NCI-H345 treated with DMSO at 0.1 percent for 48 hours (cell line): ENCODE data around the gene TM4SF20.
A peak's percentile ranks its signal among the peaks of the same experiment; 100 is the strongest.
"Not testable (repeated sequence)": the region's sequence is repeated elsewhere in the genome, so short reads cannot be mapped to it uniquely, and the experiment has no call there.

Source experiments
- DNase-seq: peaks from one replicate; lab custom pipeline; 2025; ENCODE audit not compliant: unreplicated experiment; lab: John Stamatoyannopoulos, UW

Gene TM4SF20

GRCh38 chr2:227368574-227368973 lies 10.5 kb downstream of the TM4SF20 start:
- DNase-seq: no peak

- no peak for DNase-seq
Observed at GRCh38 chr2:227367427-227367795, 11.7 kb downstream of the TM4SF20 start.

DNA sequence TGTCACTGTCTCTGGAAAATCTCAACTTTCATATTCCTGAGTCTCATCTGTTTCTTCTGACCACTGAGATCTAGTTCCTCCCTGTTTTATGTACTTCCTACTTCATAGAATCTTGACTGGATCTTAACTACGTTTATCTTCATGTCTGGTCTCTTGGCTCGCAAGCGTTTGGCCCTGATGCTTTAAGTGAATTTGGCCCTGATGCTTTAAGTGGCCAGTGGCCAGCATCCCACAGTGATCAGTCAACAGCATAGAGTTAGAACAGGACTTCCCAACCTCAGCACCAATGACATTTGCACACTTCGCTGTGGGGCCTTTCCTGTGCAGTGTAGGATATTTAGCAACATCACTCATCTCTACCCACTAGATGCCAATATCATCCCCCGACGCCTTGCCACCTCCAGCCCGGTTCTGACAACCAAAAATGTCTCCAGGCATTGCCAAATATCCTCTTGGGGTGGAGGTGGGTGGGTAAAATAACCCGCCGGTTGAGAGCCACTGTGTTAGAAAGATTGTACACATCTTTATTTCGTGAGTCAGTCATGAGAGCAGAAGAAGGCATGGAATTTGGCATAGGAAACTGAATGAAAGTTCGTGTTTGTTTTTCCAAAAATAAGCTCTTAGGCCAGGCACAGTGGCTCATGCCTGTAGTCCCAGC lies 12.2 kb downstream of the TM4SF20 start:
- no peak for DNase-seq

DNA sequence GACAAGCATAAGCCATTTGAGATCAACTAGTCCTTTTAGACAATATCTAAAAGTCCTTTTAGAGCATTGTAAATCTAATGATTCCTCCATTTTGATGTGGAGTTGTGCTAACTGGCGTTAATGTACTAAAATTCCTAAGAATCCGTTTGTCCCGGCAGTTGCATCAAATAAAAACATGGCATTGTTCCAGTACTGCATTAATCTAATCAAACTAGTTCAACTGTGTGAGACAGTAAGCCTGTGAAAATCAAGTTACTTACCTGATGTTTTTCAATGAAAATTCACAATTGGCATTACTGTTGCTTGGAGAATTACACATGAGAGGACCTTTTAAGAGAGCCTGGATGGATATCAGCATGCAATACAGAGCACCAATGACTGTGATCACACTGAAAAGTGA lies 13.3 kb downstream of the TM4SF20 start:
- no peak for DNase-seq

DNA sequence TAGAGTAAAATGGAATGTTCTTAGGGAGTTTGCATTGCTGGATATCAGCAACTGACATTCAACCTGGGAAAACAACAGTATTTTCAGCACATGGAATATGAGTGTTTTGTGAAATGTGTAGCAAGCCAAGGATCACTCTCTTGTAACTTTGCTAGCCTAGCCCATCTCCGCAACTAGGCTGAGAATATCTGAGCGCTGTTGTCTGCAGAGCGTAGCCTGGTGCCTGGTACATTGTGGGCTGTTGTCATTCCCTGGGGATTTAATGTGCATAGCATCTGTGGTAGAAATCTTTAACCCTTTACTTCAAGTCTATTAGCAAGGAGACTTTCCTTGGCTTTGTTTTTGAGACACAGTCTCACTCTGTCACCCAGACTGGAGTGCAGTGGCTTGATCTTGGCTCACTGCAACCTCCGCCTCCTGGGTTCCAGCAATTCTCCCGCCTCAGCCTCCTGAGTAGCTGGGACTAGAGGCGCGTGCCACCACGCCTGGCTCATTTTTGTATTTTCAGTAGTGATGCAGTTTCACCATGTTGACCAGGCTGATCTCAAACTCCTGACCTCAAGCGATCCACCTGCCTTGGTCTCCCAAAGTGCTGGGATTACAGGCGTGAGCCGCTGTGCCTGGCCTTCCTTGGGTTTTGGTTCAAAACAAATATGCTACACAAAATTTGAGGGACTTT lies 14.4 kb downstream of the TM4SF20 start:
- not testable (repeated sequence) for DNase-seq

DNA sequence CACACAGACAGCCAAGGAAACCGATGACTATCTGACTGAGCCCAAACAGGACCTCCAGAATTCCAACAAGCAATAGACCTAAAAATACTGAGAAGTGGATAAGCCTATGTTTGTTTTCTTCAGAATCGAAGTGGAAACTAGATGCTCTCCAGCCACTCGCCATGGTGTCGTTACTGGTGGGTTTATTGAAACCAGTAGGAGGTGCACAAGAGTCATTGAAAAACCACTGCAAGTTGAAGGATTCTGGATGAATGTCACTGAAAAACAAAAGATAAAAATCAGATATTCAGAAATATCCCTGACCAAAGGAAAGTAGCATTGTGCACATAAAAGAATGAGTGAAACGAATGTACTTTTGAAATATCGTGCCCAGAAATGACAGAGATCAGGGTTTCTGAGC lies 15.3 kb downstream of the TM4SF20 start:
- DNase-seq: no peak

DNA sequence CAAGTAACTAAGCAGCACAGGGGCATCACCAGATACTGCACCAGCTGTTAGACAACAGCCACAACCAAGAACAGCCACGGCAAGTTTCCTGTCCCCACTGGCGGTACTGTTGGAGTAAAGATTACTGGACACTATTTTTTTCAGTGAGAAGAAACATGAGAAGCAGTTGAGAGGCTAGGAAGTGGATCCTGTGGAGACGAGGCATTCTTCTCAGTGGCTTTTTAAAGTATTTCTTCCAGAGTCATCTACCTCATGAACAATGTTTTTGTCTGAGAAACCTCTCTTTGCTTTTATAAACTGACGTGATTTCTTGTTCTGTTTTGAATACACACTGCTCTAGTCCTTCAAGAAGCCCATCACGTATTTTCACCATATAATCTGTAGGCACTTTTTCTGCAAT lies 18.8 kb downstream of the TM4SF20 start:
- no peak for DNase-seq

- DNase-seq: no peak
Observed at GRCh38 chr2:227351639-227352038, 27.5 kb downstream of the TM4SF20 start.

GRCh38 chr2:227349989-227350612 lies 29.0 kb downstream of the TM4SF20 start:
- DNase-seq: no peak

DNA sequence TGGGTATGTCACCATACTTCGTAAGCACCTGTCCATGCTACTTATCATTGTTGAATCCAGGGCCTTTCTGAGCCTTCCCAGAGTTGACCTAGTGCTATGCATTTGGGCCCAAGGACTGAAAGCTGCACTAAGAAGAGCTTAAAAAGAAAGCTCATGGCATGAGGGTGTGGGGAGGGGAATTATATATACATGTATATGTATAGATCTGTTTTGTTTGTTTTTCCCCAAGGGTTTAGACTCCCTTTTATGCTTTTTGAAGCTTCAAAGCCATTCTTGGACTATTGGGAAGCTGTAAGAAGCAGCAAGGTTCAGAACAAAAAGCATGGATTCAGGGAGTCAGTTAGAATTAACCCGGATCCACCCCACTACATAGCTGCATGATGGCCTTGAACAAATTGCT lies 30.8 kb downstream of the TM4SF20 start:
- DNase-seq: no peak

GRCh38 chr2:227347117-227347516 lies 32.0 kb downstream of the TM4SF20 start:
- DNase-seq: no peak

- DNase-seq: no peak
Observed at GRCh38 chr2:227344231-227344630, 34.9 kb downstream of the TM4SF20 start.

DNA sequence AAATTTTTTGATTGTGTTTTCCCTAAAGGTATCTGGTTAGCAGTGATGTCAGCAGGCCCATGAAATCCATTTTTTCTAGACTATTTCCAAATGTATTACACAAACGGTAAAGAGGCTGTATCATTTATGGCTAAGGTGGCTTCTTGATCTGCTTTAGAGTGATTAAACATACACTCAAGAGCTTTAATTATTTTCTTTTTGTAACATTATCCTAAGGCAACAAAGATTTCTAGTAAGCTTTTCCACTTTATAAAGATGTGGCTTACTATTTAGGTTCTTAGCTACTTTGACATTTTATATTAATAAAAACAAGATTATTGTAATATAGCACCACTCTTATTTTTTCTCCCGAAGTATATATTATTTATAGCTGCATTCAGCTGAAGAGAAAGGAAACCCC lies 37.6 kb downstream of the TM4SF20 start:
- no peak for DNase-seq

- DNase-seq: no peak
Observed at GRCh38 chr2:227340106-227340505, 39.0 kb downstream of the TM4SF20 start.

DNA sequence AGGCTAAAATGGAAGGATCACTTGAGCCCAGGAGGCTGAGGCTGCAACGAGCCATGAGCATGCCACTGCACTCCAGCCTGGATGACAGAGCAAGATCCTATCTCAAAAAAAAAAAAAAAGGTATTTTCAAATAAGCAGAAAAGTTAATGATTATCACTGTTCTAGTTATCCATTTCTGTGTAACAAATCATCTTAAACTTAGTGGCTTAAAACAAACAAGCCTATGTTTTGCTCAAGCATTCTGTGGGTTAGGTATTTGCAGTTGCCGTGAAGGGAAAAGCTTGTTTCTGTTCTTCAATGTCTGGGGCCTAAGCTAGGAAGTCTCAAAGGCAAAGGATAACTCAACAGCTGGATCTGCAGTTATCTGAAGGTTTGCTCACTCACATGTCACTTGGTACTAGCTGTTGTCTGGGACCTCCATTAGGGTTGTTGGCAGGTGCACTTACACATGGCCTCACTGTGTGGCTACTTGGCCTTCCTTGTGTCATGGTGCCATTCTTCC lies 40.0 kb downstream of the TM4SF20 start:
- no peak for DNase-seq

DNA sequence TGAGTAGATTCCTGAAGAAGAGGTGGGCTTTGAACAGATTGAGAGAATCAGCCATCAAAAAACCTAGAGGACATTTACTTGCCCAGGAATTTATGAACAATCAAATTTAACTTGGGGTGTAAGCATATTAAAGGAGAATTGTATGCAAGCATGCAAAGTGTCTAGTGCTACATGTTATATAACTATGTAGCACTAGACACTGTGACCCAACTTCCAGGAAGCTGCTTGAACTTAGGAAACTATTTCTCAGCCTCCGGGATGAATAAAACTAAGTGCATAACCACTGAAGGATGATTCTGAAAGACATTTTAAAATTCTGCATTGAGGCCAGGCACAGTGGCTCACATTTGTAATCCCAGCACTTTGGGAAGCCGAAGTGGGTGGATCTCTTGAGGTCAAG lies 41.7 kb downstream of the TM4SF20 start:
- DNase-seq: no peak

DNA sequence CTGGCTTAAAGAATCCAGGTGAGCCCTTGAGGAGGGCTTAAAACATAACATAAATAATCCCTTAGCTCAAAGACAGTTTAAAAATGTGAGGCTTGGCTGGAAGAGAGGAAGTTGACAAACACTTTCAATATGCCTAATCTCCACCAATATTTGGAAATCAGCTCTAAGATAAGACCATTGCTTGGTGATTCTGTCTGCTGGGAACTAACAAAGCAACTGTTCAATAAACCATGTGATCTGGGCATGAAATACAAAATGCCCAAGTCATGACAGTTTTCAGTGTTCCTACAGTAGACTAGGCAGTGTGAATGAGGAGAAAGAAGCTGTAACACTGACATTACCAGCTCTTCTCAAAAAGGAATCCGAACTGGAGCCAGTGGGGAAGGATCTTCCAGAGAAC lies 43.4 kb downstream of the TM4SF20 start:
- no peak for DNase-seq

DNA sequence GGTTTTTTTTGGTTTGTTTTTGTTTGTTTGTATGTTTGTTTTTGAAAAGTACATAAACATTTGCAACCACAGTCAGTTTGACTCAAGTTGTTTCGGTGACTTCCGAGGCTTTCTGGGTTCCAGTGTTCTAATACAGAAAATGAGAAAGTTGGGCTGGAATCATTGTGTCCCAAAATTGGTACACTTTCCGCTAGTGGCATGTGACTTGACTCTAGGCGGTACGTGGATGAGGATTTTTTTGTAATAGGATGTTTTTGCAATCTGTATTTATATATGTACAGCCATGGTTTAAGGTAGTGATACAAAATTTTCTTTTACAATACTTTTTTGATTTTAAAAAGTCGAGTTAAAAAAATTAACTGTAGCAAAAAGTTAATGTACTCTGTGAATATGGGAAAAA lies 52.3 kb downstream of the TM4SF20 start:
- no peak for DNase-seq

DNA sequence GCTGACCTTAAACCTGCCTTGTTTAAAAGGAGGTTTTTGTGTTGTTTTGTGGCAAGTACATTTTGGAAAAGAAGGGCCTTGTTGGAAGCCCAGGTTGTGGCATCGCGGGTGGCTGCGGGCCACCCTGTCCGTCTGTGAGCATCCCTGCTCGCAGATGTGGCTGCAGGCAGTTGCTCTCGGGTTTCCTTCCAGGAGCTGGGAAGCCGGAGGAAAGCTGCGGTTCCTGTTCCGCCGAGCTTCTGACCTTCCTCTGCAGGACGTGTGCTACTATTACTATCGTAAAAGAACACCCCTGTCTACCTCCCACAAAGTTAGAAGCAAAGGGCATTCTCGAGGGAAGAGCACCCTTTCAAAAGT lies 53.3 kb downstream of the TM4SF20 start:
- DNase-seq: no peak

GRCh38 chr2:227324995-227325838 lies 53.9 kb downstream of the TM4SF20 start, which contains the start of gene MFF:
MFF (plus strand) TSS chr2:227325251; CDS start chr2:227330666, 5,415 bp downstream.
- DNase-seq: peak; percentile 79

- no peak for DNase-seq
Observed at GRCh38 chr2:227324642-227324994, 54.5 kb downstream of the TM4SF20 start.
